ENCODE results near the gene SUGP2. TPM values are rescaled to one million over a fixed set of nuclear protein-coding genes. Genes with fewer than 3 reads are reported as not detected.
A peak's percentile ranks its signal among the peaks of the same experiment; 100 is the strongest.

The SUGP2 gene
- total and polyA plus RNA-seq, 9 of the 15 experiments (the other 6 are each of a cell fraction or from before 2014, with no cell fraction given) = 13.1 to 101 (median 63.1) TPM

DNA sequence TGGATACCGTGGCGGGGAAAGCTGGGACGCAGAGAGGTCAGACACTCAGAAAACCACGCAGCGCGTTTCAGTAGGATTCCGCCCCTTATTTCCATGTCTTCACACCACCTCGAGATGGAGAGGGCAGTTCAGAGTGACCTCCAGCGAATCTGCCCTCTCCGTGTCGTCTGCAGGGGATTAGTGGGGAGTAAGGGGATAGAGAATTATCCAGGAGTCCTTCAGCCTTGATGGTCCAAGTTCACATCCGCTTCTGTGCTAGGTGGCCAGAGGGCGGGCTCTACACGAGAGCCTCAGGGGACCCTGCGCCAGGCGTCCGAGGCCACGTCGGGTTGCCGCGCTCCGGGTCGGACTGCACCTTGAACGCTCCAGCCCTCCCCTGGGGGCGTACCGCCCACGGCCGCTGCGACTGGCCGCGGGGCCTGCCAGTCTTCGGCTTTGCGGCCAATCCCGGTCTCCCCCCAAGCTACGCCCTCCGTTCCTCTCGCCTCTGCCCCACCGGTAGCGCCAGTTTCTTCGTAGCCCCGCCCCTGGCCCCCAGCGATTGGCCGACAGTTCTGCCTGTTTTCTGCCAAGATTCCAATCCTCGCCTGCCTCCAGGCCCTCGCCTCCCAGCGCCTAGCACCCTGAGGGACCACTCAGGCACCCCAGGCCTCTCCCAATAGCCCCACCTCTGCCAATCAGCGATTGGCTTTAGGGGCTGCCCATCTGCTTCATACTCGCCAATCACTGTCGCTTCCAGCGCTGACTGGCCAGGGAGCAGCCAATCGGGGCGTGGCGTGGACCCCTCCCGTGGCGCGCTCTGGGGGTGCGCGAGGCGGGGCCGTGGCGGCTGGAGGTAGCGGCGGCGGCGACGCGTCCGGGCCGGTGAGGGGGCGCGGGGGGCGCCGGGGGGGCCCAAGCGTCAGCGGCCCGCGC is 30.1 kb upstream of the SUGP2 start, which contains the start of gene SLC25A42 (continued):
- TF ChIP-seq, protein P1, sequence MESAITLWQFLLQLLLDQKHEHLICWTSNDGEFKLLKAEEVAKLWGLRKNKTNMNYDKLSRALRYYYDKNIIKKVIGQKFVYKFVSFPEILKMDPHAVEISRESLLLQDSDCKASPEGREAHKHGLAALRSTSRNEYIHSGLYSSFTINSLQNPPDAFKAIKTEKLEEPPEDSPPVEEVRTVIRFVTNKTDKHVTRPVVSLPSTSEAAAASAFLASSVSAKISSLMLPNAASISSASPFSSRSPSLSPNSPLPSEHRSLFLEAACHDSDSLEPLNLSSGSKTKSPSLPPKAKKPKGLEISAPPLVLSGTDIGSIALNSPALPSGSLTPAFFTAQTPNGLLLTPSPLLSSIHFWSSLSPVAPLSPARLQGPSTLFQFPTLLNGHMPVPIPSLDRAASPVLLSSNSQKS (CRISPR knock-in tag; IDR thresholded peaks at IDR 0.05) = no peak
- TF ChIP-seq, protein P2, sequence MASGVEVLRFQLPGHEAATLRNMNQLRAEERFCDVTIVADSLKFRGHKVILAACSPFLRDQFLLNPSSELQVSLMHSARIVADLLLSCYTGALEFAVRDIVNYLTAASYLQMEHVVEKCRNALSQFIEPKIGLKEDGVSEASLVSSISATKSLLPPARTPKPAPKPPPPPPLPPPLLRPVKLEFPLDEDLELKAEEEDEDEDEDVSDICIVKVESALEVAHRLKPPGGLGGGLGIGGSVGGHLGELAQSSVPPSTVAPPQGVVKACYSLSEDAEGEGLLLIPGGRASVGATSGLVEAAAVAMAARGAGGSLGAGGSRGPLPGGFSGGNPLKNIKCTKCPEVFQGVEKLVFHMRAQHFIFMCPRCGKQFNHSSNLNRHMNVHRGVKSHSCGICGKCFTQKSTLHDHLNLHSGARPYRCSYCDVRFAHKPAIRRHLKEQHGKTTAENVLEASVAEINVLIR (CRISPR knock-in tag; IDR thresholded peaks at IDR 0.05) = no peak
- TF ChIP-seq, protein P3, sequence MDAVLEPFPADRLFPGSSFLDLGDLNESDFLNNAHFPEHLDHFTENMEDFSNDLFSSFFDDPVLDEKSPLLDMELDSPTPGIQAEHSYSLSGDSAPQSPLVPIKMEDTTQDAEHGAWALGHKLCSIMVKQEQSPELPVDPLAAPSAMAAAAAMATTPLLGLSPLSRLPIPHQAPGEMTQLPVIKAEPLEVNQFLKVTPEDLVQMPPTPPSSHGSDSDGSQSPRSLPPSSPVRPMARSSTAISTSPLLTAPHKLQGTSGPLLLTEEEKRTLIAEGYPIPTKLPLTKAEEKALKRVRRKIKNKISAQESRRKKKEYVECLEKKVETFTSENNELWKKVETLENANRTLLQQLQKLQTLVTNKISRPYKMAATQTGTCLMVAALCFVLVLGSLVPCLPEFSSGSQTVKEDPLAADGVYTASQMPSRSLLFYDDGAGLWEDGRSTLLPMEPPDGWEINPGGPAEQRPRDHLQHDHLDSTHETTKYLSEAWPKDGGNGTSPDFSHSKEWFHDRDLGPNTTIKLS (IDR thresholded peaks at IDR 0.05; ENCODE audit: borderline replicate concordance, low read depth) = peak; percentile 78; the same call in 1 of the 2 replicates
- TF ChIP-seq MXI1 (IDR thresholded peaks at IDR 0.05; ENCODE audit: low read depth, low read length) (no peak; the same call in 1 of the 2 replicates), HNRNPK (IDR thresholded peaks at IDR 0.05; ENCODE audit: low read depth, low read length, poor library complexity, severe bottlenecking) (no peak), SMC3 (conservative IDR thresholded peaks at IDR 0.05; ENCODE audit: insufficient read depth, low read depth, low read length) (no peak), SOX6 (IDR thresholded peaks at IDR 0.05) (0 out of 2 replicates have a peak, but pooled peaks have one; percentile 12), NCOA1 (IDR thresholded peaks at IDR 0.05; ENCODE audit: low read depth) (no peak), ZBTB7A (IDR thresholded peaks at IDR 0.05; ENCODE audit: borderline replicate concordance, control insufficient read depth, low read depth, low read length) (peak; percentile 91; the same call in 1 of the 2 replicates), XRCC5 (IDR thresholded peaks at IDR 0.05; ENCODE audit: low read depth, low read length) (no peak), ZNF174 (CRISPR knock-in tag; IDR thresholded peaks at IDR 0.05) (no peak), RAD51 (IDR thresholded peaks at IDR 0.05; ENCODE audit: borderline replicate concordance, low read depth) (no peak), FOXK1 (CRISPR knock-in tag; IDR thresholded peaks at IDR 0.05; ENCODE audit: borderline replicate concordance) (no peak), NBN (IDR thresholded peaks at IDR 0.05; ENCODE audit: low read depth) (no peak; the same call in 1 of the 2 replicates), ZNF780A (CRISPR knock-in tag; IDR thresholded peaks at IDR 0.05) (no peak)
- TF ChIP-seq, protein P4, sequence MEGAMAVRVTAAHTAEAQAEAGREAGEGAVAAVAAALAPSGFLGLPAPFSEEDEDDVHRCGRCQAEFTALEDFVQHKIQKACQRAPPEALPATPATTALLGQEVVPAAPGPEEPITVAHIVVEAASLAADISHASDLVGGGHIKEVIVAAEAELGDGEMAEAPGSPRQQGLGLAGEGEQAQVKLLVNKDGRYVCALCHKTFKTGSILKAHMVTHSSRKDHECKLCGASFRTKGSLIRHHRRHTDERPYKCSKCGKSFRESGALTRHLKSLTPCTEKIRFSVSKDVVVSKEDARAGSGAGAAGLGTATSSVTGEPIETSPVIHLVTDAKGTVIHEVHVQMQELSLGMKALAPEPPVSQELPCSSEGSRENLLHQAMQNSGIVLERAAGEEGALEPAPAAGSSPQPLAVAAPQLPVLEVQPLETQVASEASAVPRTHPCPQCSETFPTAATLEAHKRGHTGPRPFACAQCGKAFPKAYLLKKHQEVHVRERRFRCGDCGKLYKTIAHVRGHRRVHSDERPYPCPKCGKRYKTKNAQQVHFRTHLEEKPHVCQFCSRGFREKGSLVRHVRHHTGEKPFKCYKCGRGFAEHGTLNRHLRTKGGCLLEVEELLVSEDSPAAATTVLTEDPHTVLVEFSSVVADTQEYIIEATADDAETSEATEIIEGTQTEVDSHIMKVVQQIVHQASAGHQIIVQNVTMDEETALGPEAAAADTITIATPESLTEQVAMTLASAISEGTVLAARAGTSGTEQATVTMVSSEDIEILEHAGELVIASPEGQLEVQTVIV (CRISPR knock-in tag; IDR thresholded peaks at IDR 0.05; ENCODE audit: borderline replicate concordance) = no peak
- TF ChIP-seq, protein P5, sequence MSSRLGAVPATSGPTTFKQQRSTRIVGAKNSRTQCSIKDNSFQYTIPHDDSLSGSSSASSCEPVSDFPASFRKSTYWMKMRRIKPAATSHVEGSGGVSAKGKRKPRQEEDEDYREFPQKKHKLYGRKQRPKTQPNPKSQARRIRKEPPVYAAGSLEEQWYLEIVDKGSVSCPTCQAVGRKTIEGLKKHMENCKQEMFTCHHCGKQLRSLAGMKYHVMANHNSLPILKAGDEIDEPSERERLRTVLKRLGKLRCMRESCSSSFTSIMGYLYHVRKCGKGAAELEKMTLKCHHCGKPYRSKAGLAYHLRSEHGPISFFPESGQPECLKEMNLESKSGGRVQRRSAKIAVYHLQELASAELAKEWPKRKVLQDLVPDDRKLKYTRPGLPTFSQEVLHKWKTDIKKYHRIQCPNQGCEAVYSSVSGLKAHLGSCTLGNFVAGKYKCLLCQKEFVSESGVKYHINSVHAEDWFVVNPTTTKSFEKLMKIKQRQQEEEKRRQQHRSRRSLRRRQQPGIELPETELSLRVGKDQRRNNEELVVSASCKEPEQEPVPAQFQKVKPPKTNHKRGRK (tag; IDR thresholded peaks at IDR 0.05) = no peak

All from K562 (cell line).